ENCODE data around the gene ULBP2.
"Not testable (repeated sequence)": the region's sequence is repeated elsewhere in the genome, so short reads cannot be mapped to it uniquely, and the experiment has no call there.

The ULBP2 gene

DNA sequence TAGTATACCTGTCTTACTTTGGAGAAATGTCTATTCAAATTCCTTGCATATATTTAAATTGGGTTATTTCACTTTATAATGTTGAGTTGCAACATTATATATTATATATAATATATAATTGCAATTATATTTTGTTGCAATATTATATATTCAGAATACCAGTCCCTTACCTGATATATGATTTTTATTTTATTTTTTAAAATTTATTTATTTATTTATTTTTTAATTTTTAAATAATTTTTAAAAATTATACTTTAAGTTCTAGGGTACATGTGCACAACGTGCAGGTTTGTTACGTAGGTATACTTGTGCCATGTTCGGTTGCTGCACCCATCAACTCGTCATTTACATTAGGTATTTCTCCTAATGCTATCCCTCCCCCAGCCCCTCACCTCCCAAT lies 14.8 kb upstream of the ULBP2 start:
- not testable (repeated sequence) for DNase-seq

DNA sequence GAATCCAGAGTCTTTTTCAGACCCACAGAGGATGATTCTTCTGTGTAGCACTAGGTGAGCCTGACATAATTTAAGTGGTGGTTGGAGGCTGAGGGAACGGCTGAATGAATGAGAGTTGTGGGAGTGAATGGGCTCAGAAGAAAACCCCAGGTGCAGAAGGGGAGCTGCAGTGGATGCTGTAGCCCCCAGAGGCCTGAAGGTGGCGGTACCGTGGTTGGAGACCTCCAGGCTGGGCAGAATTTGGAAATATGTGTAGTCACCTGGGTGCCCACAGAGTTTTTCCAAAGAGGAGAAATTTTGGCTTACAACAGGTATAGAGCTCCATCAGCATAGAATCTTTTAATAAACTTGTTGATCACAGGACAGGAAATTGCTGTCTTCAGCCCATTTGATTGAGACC lies 12.4 kb upstream of the ULBP2 start:
- peak; percentile 27 to 32 for DNase-seq

DNA sequence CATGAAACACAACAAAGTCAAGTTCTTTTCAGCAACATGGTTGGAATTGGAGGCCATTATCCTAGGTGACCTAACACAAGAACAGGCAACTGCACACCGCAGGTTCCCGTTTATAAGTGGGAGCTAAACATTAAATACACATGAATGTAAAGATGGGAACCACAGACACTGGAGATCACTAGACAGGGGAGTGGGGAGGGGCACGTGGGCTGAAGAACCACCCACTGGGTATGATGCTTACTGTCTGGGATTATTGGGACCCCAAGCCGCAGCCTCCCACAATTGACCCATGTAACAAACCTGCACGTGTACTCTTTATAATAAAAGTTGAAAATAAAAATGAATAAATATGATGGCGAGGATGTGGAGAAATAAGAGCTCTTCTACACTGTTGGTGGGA lies 10.3 kb upstream of the ULBP2 start:
- no peak for DNase-seq

DNA sequence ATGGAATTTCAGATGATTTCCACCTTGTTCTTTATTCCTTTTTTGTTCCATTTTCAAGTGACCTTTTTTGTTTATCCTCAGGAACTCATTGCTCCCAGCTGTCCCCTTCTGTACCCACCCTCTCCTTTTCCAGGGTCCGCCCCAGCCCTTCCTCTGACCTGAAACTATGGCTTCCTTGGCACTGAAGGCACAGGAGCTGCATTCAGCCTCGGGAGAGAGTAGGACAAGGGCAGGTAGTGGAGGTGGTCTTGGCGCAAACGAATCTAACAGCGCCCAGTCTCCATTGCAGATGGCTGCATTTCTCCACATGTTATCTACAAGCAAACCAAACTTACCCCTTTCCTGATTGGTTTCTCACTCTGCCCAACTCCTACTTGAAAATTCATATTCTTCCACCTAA lies 8.8 kb upstream of the ULBP2 start:
- no peak for DNase-seq

DNA sequence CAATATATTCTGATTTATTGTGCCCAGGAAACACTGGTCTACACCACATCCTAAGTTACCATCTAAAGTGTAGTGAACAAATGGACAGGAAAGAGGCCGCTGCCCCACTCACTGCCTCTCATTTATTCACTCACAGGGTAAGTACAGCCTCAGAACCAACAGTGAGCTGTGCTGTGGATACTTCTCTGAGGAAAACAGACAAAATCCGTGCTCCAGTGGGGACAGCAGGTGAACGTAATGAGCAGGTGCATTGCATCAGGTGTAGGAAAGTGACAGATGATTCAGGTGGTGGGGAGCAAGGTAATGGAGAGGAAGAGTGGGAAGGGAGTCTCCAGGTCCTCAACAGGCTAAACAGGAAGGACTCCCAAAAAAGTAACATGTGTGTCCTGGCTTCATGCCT lies 8.4 kb upstream of the ULBP2 start:
- DNase-seq = no peak

DNA sequence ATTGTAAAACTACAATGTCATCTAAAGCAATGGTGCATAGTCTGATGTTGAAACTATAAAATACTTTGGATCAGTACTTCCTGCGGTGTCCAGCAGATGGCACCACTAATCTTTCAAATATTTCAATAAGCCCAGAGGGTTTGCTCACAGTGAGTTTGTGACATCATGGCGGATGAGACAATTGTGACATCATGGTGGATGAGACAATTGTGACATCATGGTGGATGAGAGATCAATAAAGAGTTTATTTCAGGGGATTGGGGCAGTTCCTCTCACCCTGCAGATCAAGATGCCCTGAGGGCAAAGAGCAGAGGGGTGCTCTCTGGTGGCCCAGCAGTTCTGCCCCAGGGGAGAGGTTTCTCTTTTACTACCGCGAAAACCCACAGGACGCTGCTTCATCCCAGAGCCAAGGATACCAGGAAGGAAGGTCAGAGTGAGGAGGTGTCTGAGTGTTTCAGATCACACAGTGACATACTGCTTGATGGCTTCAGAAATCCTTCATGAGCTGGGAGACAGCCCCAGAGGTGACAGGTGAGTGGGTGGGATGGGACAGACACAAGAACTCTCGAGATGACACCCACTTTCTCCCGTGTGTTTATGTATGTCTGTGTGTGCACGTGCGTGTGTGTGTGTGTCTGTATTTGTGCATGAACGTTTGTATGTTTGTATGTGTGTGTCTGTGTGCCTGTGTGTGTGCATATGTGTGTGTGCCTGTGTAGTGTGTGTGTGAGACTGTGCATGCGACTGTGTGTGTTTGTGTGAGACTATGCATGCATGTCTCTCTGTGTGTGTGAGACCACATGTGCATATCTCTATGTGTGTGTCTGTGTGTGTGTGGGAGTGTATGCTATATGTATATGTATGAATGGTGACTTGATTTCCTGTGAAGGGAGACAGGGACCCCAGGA lies 7.3 kb upstream of the ULBP2 start:
- DNase-seq = peak; percentile 40 to 75

DNA sequence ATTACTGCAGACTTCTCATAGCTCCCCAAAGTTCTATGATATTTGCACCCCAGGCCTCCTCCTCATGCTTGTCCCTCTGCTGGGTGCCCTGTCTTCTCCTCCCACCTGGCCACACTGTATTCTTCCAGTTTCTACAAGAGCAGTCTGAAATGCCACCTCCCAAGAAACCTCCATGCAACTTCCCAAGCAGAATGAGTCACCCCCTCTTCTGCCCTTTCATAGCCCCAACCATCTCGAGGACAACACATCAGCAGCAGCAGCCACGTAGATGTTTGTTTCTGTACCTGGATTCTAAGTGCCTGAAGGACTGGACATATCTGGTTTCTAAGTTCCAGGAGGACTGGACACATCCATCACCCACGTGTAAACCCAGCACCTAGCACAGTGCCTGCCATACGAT lies 6.6 kb upstream of the ULBP2 start:
- no peak for DNase-seq

DNA sequence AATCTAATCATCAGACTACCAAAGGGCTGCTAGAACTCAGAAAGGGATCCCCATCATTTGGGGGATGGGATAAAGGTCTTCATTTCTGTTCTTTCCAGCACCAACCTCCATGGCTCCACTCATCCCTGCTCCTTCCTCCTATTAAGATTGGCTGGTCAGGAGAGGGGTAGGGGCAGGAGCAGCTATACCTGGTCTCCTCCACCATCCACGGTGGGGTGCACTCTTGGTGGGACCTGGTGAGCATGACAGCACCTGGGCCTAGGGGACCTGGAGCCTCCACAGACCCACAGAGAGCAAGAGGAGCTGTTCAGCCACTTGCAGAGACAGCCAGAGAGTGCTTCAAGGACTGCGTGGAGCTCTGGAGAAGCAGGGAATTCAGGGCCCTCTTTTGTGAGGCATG lies 6.1 kb upstream of the ULBP2 start:
- DNase-seq = no peak

DNA sequence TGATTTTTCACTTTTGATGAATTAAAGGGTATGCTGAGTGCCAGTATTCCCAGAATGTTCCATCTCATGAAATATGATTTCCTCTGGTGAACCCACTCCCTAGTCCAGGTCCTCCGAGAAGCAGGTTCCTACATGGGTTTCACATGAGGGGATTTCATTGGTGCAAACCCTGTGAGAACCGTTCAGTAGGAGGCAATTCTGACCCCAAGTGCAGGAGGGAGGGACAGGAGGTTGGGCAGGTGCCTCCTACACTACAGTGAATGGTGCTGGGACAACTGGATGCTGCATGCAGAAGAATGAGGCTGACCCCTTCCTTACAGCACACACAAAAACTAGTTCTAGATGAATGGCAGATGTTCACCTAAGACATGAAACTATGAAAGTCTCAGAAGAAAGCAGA lies 5.1 kb upstream of the ULBP2 start:
- no peak for DNase-seq

DNA sequence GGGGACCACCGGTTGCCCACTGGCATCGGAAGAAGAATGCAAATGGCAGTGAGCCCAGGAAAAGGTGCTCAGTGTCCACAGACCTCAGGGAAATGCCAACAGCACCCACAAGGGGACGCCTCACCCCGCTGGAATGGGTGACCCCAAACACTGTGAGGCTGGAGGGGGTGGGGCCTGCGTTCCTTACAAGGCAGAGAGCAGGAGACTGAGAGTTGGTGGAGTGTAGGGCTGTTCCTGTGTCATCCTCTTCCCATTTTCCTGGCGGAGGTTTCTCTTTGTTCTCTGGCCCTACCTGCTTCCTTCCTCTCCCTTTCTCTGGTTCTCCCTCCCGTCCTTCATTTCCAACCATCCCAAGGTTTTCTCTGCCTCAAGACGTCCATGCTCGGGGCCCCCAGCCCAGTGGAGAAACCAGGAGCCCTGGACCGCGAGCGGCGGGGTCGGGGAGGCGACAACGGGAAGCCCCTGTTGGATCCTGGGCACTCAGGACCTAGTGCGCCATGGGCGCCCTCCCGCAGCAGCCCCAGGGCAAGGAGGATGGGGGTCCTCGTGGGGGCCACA lies 3.7 kb upstream of the ULBP2 start:
- DNase-seq = not testable (repeated sequence)

DNA sequence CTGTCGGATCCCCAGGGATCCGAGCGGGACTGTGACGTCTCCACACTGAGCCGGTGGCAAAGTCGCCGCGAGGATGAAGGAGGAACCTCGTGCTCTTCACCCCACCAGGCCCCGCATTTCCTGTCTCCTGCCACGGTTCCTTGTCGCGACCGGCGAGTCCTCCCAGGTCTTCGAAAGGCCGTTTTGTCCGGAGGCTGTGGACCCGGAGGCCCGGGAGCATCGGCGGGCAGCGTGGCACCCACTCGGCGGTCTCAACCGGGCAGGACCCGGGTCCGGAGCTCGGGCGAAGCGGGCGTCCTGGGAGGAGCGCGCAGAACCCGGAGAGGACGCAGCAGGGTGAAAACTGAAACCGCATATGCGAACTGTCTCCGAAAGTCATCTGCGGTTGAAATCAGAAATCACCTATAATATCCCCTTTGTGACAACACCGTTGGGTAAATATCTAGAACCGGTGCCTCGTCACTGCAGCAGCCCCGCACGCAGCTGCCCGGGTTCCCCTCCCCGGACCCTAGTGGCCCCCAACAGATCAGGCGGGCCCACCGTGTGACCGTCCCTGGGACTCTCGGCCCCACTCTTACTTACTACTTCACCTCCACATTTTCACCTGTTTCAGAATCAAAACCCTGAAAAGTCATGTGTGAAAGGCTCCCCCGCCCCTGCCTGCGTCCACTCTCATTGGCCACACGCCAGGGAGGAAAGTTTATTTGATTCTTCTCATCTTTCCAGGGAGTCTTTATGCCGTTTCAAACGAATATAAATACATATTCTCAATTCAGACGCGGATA lies 3.1 kb upstream of the ULBP2 start:
- DNase-seq = peak in 1 of 2 experiments; percentile 34

DNA sequence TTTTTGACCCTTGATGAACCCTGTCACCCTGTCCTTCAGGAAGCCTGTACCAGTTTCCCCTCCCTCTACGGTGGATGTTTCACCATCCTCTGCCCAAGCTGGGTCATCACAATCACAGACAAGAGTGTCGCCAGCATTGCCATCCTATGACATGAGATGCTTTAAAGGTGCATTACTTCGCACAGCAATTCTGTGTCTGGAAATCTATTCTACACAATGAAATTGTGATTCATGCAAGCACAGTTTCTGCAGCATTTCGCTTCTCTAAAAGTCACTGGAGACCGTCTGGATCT lies 2.5 kb upstream of the ULBP2 start:
- no peak for DNase-seq

DNA sequence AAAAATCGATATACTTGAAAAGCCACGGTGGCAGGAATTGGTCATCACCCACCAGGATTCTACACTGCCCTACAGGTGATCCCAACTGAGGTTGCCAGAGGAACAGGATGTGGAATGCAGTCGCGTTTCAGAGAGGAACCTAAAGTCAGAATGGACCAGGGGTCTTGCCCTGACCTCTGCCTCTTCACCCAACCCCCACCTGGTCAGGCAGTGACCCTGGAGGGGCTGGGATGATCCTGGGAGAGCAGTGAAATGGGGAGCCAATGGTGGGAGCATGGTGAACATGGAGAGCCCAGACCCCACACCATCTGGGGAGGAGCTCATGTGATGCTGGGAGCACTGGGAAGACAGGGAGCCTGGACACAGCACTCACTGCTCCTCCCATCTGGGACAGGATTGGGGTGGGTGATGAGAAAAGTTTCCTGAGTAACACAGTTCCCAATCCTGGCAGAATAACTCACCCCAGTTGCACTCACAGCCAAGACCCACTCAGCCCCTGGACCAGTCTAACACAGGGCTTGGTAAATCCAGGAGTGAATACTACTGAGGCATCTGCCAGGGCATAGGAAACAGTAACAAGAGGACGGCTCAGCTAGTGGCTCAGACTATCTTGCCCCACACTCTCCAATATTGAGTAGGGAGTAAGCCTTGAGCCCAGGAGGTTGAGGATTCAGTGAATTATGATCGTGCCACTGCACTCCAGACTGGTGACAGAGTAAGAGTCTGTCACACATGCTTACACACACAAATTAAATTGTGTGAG lies 1.7 kb upstream of the ULBP2 start:
- peak in 1 of 2 experiments; percentile 18 for DNase-seq

DNA sequence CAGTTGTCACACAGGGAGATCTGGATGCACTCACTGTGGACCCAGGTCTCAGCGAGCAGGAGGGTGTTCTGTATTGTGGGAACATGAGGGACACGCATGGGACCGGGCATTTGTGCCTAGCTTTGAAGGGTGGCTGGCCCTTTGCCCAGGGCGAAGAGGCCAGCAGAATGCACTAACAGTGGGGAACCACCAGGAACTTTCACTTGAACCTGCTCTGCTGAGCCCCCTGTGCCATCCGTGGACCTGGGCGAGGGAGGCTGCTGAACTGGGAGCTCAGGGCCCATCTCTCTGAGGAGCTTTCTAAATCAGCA lies 1.2 kb upstream of the ULBP2 start:
- no peak for DNase-seq

DNA sequence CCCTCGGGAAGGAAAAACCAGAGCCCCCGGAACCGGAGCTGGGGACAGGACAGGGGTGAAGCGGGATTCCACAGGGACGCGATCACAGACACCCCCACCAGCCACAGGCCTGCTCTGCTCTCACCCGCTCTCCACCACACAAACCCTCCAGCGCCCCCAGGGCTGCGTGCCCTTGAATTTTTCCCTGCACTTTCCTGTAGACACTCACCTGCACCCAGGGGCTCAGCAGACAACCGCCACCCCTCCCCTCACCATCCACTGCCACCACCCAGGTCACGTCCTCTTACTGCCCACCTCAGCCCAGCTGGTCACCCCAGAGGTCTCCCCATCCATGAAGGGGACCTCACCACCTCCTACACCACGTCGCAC lies 631 bp downstream of the ULBP2 start:
- DNase-seq = peak in 1 of 2 experiments; percentile 58

DNA sequence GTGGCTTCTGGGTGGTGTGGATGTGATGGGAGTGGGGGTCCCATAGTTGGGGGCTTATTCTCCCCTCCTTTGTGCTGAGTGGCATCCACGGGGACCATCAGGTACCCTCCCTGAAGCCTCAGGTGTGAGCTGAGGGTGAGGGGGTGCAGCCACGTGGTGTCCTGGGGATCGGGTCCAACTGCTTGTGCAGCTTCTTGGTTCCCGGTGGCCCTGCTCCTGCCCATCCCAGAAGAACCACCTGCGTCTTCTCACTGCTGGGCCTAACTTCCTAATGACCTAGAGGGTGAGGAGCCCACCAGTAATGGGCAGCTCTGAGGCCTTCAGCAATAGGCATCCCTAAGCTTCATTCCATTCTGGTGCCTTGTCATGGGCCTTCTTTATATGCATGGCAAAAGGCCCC lies 1.5 kb downstream of the ULBP2 start:
- not testable (repeated sequence) for DNase-seq

DNA sequence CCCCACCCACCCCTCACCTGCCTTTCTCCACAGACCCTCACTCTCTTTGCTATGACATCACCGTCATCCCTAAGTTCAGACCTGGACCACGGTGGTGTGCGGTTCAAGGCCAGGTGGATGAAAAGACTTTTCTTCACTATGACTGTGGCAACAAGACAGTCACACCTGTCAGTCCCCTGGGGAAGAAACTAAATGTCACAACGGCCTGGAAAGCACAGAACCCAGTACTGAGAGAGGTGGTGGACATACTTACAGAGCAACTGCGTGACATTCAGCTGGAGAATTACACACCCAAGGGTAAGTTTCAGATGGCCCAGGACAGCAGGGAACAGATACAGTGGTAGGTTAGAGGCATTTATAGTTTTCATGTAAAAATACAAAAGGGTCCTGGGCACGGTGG lies 3.5 kb downstream of the ULBP2 start:
- not testable (repeated sequence) for DNase-seq

DNA sequence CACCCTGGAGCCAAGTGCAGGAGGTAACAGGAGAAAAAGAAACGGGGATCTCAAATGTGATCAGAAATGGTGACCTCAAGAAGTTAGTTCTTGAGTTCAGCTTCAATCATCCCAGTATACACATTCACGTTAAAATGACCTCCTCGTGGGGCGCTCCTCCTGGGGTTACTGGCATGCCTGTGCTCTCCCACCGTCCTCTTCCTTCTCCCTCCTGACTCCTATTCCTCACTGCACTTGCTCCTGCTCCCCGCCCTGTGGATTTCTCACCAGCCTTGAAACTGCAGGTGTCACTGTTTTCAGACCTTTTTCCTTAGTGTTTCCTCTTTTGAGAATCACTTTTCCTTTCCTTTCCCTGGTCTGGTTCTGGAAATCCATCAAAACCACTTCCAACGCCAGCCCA lies 4.8 kb downstream of the ULBP2 start:
- not testable (repeated sequence) for DNase-seq

DNA sequence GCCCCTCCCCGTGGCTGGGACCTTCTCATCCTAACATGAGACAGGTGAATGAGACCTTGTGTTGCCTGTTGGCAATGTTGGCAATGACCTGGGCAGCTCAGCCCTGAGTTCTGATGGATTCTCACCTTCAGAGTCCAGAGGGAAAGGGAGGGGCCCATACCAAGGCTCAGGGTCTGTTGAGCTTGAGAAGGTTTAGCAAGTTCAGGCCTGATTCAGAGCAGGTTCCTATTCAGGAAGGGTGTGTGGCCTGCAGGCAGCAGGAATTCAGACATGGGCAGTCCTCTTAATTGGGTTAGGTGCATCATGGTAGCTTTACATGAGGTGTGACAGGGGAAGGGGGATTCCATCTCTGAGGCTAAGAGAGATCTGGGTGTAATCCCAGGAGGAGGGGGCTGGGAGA lies 5.7 kb downstream of the ULBP2 start:
- not testable (repeated sequence) for DNase-seq

DNA sequence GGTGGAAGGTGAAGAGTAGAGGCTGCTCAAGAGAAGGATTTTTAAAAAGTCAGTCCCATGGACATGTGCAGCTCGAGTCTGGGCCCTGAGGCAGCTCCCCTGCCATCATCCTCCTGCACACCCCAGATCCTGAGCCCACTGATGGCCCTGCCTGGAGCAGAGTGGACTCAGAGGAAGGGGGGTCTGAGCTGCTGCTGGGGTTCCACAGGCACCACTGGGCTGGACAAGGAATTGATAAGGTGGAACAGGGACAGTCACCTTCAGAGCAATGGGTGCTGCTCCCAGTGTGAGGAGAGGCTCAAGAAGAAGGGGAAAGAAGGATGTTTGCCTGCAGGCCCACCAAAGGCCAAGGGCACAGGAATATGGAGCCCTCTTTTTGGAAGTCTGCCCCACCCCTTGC lies 6.2 kb downstream of the ULBP2 start:
- no peak for DNase-seq

DNA sequence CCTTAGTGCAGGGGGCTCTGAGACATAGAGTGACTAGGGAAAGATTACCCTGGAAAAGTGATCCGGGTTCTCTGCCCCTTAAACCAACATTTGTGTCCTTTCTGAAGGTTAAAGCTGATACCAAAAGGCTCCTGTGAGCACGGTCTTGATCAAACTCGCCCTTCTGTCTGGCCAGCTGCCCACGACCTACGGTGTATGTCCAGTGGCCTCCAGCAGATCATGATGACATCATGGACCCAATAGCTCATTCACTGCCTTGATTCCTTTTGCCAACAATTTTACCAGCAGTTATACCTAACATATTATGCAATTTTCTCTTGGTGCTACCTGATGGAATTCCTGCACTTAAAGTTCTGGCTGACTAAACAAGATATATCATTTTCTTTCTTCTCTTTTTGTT lies 6.8 kb downstream of the ULBP2 start:
- no peak for DNase-seq

DNA sequence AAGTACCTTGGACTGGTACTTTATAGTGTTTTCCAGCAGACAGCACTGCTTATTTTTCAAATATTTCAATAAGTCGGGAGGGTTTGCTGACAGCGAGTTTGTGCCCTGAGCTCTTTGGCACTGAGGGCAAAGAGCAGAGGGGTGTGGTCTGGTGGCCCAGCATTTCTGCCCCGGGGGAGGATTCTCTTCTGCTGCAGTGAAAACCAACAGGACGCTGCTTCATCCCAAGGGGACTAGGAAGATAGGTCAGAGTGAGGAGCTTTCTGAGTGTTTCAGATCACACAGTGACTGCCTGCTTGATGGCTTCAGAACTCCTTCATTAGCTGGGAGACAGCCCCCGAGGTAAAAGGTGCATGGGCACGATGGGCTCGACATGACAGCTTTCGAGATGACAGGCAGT lies 8.6 kb downstream of the ULBP2 start:
- DNase-seq = no peak

DNA sequence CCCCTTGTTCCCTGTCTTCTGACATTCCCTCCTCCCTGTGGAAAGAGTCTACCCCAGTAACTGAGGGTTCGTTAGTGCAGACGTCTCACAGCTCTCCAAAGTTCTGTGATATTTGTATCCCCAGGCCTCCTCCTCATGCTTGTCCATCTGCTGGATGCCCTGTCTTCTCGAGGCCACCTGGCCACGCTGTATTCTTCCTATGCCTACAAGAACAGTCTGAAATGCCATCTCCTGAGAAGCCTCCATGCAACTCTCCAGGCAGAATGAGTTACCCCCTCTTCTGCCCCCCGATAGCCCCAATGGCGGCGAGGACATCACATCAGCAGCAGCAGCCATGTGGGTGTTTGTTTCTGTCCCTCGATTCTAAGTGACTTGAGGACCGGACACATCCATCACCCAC lies 9.3 kb downstream of the ULBP2 start:
- no peak for DNase-seq

DNA sequence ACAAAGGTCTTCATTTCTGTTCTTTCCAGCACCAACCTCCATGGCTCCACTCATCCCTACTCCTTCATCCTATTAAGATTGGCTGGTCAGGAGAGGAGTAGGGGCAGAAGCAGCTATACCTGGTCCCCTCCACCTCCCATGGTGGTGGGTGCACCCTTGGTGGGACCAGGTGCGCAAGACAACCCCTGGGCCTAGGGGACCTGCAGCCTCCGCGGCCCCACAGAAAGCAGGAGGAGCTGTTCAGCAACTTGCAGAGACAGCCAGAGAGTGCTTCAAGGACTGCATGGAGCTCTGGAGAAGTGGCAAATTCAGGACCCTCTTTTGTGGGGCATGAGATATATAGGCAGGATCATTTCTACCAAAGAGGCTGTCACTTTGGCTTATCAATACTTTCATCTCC lies 9.8 kb downstream of the ULBP2 start:
- no peak for DNase-seq

Measured in NCI-H524 (cell line).